HepG2 (cell line): ENCODE data around the gene RANGRF. TPM values are rescaled to one million over a fixed set of nuclear protein-coding genes. Genes with fewer than 3 reads are reported as not detected.

Source experiments
- CREB1 ChIP-seq, 2 experiments: fragments of 450-650 bp in 1 of 2; IDR thresholded peaks; 2 replicates each; pipeline ENCODE4 v1.6.1; 2016 to 2017; ENCODE audit warnings: control low read depth in 1 of 2, mild to moderate bottlenecking in 1 of 2, missing compliant biosample characterization in 1 of 2, missing genetic modification characterization in 1 of 2
- HDAC6 ChIP-seq: fragments of 200-600 bp; sonication (generic); IDR thresholded peaks from 2 replicates; pipeline ENCODE4 v1.7.0; 2017; ENCODE audit warnings: mild to moderate bottlenecking, antibody characterized with exemption, low read length, low read depth
- IKZF4 ChIP-seq: sonication (generic); formaldehyde crosslinking; IDR thresholded peaks from 2 replicates; pipeline ENCODE4 v1.5.1; 2020; ENCODE audit warnings: borderline replicate concordance, mild to moderate bottlenecking, low read depth, missing genetic modification reagents; ENCODE audit errors: not compliant biosample characterization
- MLX ChIP-seq: IDR thresholded peaks from 2 replicates; pipeline ENCODE4 v1.6.1; 2016
- MLXIP ChIP-seq: sonication (generic); formaldehyde crosslinking; IDR thresholded peaks from 2 replicates; pipeline ENCODE4 v1.9.0; 2021; ENCODE audit warnings: missing genetic modification reagents, borderline replicate concordance
- MTA1 ChIP-seq: sonication (generic); formaldehyde crosslinking; IDR thresholded peaks from 2 replicates; pipeline ENCODE4 v1.4.0; 2020; ENCODE audit warnings: missing genetic modification reagents, mild to moderate bottlenecking, borderline replicate concordance
- MTF2 ChIP-seq: sonication (generic); formaldehyde crosslinking; IDR thresholded peaks from 2 replicates; pipeline ENCODE4 v1.5.0; 2020; ENCODE audit warnings: missing genetic modification reagents, borderline replicate concordance
- PAXIP1 ChIP-seq: sonication (generic); formaldehyde crosslinking; conservative IDR thresholded peaks from 2 replicates; pipeline ENCODE4 v1.4.0; 2020; ENCODE audit warnings: mild to moderate bottlenecking, missing genetic modification reagents, moderate library complexity
- PBX2 ChIP-seq: IDR thresholded peaks from 2 replicates; pipeline ENCODE4 v1.6.1; 2016; ENCODE audit warnings: control low read depth
- POGK ChIP-seq: sonication (generic); formaldehyde crosslinking; conservative IDR thresholded peaks from 2 replicates; pipeline ENCODE4 v1.8.0; 2022; ENCODE audit warnings: mild to moderate bottlenecking, moderate library complexity, missing genetic modification reagents
- SAP130 ChIP-seq: IDR thresholded peaks from 2 replicates; pipeline ENCODE4 v1.6.1; 2016; ENCODE audit warnings: low read depth
- TAF1 ChIP-seq: sonication (generic); formaldehyde crosslinking; IDR thresholded peaks from 2 replicates; pipeline ENCODE4 v1.4.0; 2020; ENCODE audit warnings: missing genetic modification reagents
- TEF ChIP-seq: sonication (generic); formaldehyde crosslinking; IDR thresholded peaks from 2 replicates; pipeline ENCODE4 v1.5.0; 2020; ENCODE audit warnings: missing genetic modification reagents
- ZNF33B ChIP-seq: sonication (generic); formaldehyde crosslinking; IDR thresholded peaks from 2 replicates; pipeline ENCODE4 v1.5.1; 2020; ENCODE audit warnings: mild to moderate bottlenecking, missing genetic modification reagents
- ZNF614 ChIP-seq: IDR thresholded peaks from 2 replicates; pipeline ENCODE4 v1.6.1; 2018; ENCODE audit warnings: missing biosample characterization, missing genetic modification reagents, inconsistent platforms, borderline replicate concordance
- ZNF816 ChIP-seq: sonication (generic); formaldehyde crosslinking; IDR thresholded peaks from 2 replicates; pipeline ENCODE4 v1.8.0; 2022; ENCODE audit warnings: missing genetic modification reagents, mild to moderate bottlenecking, borderline replicate concordance
- ZSCAN25 ChIP-seq: sonication (generic); formaldehyde crosslinking; IDR thresholded peaks from 2 replicates; pipeline ENCODE4 v1.8.0; 2022; ENCODE audit warnings: mild to moderate bottlenecking, missing genetic modification reagents
- polyA plus RNA-seq, 8 experiments: library from polyadenylated mRNA; depleted of rRNA in 3 of 8; stranded (reverse) in 7 of 8; unstranded in 1 of 8; fragments of >200 nt; fragmentation: Illumina TruSeq in 4 of 8; extraction: Trizol in 4 of 8; gene quantifications; 2 replicates each; pipeline versions ENCODE4 v1.2.1 to v1.2.3, GENCODE V29; 2011 to 2016; ENCODE audit warnings: low read depth in 4 of 8, missing spikeins in 1 of 8, mixed read lengths in 1 of 8; ENCODE audit not compliant: insufficient read depth in 1 of 8
- total RNA-seq, 5 experiments: library from RNA; depleted of rRNA; stranded (reverse); fragments of >200 nt; fragmentation: Illumina TruSeq; extraction: Trizol; gene quantifications; 2 replicates each; pipeline ENCODE4 v1.2.3, GENCODE V29; 2016; ENCODE audit warnings: low read depth in 1 of 5

The RANGRF gene
- total and polyA plus RNA-seq, 2 of the 13 experiments (the other 11 are each of a cell fraction or from before 2014, with no cell fraction given): 18.6 to 40.7 TPM

GRCh38 chr17:8288336-8289102 lies at the start of gene RANGRF (continued):
- TF ChIP-seq TAF1 (CRISPR knock-in tag) (peak; percentile 44; the same call in 1 of the 2 replicates), SAP130 (CRISPR knock-in tag) (peak; percentile 80), ZNF816 (CRISPR knock-in tag) (0 out of 2 replicates have a peak, but pooled peaks have one; percentile 70), MLX (CRISPR knock-in tag) (no peak; the same call in 1 of the 2 replicates), TEF (no peak), ZSCAN25 (peak; percentile 60; the same call in 1 of the 2 replicates), PBX2 (CRISPR knock-in tag) (peak; percentile 65), POGK (no peak), MLXIP (CRISPR knock-in tag) (no peak), ZNF33B (0 out of 2 replicates have a peak, but pooled peaks have one; percentile 50), IKZF4 (no peak), ZNF614 (CRISPR knock-in tag) (no peak), CREB1 (IDR thresholded peaks at IDR 0.05) (no peak), CREB1 (CRISPR knock-in tag; IDR thresholded peaks at IDR 0.05) (no peak), MTF2 (peak; percentile 62; the same call in 1 of the 2 replicates), PAXIP1 (CRISPR knock-in tag) (peak; percentile 44; the same call in 1 of the 2 replicates), MTA1 (CRISPR knock-in tag) (no peak), HDAC6 (no peak)
